LNCaP clone FGC (cell line): Measurements from ENCODE around the gene GNB1L.

Experiments
- DNase-seq: peaks from one replicate; pipeline ENCODE4 v3.0.0-alpha.2; 2011; ENCODE audit warnings: low read depth
- H3K4me3 ChIP-seq: 2 replicates; pipeline ENCODE4 v1.5.1; 2011; ENCODE audit warnings: mild to moderate bottlenecking, low read depth, low read length, control low read depth
- TF ChIP-seq, protein P1 (sequence below): IDR thresholded peaks from 2 replicates; pipeline ENCODE4 v1.5.1; 2012; ENCODE audit warnings: mild to moderate bottlenecking; ENCODE audit not compliant: control insufficient read depth, insufficient read depth; ENCODE audit errors: extremely low read depth

GNB1L gene

DNA sequence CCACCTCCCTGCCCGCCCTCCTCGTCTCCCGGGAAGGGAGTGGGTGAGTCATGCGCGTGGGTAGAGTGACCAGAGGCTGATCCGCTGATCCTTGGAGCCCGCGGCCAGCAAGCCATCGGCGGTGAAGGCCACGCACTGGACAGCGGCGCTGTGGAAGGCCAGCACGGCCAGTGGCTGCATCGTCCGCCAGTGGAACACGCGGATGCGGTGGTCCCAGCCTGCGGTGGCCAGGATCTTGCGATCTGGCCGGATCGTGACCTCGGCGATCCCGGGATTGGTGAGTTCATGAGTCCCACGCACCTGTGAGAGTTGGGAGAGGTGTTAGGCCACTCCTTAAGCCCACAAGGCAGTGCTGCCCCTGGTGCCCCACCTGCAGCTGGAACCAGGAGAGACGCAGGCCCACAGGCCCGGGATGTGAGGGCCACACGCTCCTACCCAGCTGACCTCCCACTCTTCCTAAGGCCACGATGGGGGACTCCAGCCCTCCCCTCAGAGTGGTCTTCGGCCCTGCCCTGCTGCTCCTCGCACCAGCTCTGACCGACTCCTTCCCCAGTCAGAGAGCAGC lies 65.9 kb downstream of the GNB1L start:
- TF ChIP-seq, protein P1, sequence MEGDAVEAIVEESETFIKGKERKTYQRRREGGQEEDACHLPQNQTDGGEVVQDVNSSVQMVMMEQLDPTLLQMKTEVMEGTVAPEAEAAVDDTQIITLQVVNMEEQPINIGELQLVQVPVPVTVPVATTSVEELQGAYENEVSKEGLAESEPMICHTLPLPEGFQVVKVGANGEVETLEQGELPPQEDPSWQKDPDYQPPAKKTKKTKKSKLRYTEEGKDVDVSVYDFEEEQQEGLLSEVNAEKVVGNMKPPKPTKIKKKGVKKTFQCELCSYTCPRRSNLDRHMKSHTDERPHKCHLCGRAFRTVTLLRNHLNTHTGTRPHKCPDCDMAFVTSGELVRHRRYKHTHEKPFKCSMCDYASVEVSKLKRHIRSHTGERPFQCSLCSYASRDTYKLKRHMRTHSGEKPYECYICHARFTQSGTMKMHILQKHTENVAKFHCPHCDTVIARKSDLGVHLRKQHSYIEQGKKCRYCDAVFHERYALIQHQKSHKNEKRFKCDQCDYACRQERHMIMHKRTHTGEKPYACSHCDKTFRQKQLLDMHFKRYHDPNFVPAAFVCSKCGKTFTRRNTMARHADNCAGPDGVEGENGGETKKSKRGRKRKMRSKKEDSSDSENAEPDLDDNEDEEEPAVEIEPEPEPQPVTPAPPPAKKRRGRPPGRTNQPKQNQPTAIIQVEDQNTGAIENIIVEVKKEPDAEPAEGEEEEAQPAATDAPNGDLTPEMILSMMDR, result no peak
- DNase-seq, result no peak
- H3K4me3 ChIP-seq, result no peak overlapping the region

DNA sequence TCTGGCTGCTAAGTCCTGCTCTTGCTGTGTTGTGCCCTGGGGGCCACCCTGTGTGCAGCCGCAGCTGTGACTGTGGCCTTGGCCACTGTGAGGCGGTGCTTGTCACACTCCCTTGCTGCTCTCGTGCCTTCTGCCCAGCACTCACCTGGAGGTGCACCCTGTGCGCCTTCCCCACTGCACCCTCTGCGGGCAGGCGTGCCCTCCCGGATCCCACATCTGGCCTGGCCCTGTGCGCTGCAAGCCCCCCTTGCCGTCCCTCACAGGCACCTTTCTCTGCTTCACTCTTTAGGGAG lies 66.9 kb downstream of the GNB1L start:
- no peak for DNase-seq
- TF ChIP-seq, protein P1, result no peak
- no peak overlapping the region for H3K4me3 ChIP-seq

DNA sequence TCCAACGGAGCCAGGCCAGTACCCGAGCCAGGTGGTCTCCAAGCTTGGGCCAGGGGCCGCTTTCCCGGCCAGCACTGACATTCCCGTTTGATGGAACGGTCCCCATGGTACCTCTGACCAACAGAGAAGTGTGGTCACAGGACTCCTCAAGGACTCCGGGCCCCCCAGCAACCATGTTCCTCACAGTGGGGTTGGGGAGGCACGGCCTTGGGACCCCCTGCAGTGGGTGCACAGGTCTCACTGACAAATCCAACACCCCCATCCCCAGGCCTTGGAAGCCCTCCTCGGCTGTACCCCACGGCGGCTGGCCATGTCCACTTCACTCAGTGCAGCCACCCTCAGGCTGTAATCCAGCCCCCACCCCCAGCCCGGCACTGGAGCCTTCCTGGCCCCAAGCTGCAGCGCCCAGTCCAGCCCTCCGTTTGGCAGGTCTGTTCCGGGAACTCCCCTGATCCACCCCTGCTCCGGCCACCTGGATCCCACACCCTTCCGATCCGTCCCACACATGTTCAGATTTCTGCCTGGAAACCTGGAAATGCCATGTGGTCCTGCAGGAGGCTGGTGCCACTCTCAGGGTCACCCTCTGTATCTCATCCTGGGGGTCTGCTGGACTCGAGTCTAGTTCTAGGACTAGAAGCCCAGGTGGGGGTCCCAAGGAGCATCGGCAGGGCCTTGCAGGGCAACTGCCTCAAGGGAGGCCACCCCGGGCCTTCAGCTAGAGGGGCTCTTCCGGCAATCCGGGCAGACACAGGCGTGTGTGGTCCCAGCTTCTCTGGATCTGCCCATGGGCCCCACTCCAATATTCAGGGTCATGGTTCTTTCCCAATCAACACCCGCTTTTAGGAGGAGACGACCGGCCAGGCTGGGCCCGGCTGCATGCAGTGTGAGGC lies 67.5 kb downstream of the GNB1L start:
- no peak overlapping the region for H3K4me3 ChIP-seq
- TF ChIP-seq, protein P1, result no peak
- no peak for DNase-seq

DNA sequence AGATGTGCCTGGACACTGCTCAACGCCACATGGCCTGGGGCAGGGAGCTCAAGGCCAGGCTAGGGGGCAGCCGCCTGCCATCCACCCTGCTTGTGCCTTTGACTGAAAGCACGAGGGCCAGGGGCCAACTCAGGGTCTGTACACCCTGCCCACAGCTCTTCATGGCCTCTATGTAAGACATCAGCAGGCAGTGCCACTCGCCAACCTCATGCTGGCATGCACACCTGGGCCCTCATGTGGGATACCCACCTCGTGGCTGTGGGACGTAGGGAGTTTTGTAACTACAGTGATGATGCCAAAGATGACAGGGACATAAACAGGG lies 68.4 kb downstream of the GNB1L start:
- TF ChIP-seq, protein P1, result no peak

DNA sequence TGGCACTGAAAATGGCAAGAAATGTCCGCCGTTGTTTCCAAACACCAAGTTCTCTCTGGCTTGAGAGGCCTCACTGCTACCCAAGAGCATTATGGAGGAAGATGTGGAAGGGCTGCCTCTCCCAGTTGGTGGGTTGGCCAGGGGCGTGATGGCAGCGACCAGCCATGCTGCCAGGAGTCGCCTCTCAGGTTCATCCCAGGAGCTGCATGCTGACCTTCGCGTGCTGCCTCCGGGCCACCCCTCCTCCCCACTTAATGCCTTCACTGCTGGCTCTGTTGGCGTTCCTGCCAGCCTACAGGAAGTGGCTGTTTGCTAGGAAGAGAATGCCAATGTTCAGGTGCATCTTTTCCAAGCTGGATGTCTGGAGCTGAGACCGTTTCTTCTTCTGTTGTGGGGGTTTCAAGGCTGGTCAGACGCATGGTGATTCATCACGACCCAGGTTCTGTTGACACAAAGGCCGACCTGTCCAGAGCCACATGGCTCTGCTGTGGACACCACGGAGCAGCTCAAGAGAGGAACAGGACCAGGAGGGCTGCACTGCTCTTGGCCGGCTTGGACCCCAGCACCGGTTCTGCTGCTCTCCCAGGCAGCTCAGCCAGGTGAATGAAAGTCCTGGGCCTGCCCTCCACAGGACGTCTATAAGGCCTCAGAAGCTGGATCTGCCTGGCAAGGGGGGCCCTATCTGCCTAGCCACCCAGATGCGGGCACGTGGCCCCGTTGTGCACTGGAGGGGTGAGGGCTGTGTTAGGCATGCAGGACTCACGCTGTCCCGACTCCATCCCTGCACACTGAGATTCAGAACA lies 69.0 kb downstream of the GNB1L start:
- DNase-seq, result no peak

More for the DNA sequence above, 68.4 kb downstream of the GNB1L start:
- no peak for DNase-seq
- H3K4me3 ChIP-seq, result no peak overlapping the region

DNA sequence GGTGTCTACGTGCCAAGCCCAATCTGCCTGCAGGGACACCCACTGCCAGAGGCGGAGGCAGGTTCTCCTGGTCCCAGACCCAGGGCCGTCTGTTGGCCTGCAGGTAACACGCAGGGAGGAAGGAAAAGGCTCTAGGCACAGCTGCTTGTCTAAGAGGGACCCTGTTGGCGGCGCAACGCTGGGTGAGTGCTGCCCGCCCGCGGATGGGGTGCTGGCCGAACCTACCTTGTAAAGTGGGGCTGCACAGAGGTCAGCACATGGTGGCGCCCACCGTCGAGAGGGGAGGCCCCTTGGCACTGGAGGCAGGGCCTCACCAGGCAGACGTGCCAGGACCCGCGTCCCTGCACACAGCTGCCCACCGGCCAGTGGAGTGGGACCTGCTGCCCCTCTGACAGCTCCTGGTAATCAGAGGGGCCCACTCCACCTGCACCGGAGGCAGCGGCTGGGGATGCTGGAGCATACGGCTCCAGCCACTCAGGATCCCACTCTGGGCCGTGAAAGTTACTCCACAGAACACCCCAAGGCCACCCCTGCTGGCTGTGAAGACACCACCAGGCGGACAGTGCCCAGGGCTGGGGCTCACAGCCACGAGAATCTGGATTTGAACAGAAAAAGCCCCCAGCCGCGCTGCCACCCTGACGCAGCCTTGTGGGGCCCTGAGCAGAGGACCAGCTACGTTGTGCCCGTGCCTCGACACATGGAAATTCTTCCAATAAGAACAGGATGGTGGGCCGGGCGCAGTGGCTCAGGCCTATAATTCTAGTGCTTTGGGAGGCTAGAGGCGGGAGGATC lies 70.1 kb downstream of the GNB1L start:
- DNase-seq, result no peak
- TF ChIP-seq, protein P1, result no peak
- no peak overlapping the region for H3K4me3 ChIP-seq

More for the DNA sequence above, 69.0 kb downstream of the GNB1L start:
- TF ChIP-seq, protein P1, result no peak
- H3K4me3 ChIP-seq, result no peak overlapping the region
